Stimulated activated CD4-positive, alpha-beta T cell treated with anti-CD3 and anti-CD28 coated beads, TNF-alpha, amount 100 ng/mL, for 24 hours (primary cell): Measurements from ENCODE around the gene SYTL1.
"Not testable (repeated sequence)": the region's sequence is repeated elsewhere in the genome, so short reads cannot be mapped to it uniquely, and the experiment has no call there.

ENCODE experiments used
- DNase-seq, 3 experiments: peaks; one replicate each; pipeline ENCODE4 v3.0.0-alpha.2; 2020; ENCODE audit warnings: low read depth in 3 of 3

The SYTL1 gene

GRCh38 chr1:27383039-27383605, 41.3 kb downstream of the SYTL1 start, which contains the start of gene CD164L2:
CD164L2 (minus strand) TSS chr1:27383333; CDS start chr1:27383239, 94 bp downstream.
- DNase-seq: peak in 1 of 3 experiments; percentile 30

- DNase-seq: no peak
Observed at GRCh38 chr1:27383661-27384060, 41.8 kb downstream of the SYTL1 start.

- not testable (repeated sequence) for DNase-seq
Observed at GRCh38 chr1:27384797-27385196, 43.0 kb downstream of the SYTL1 start.

- peak; percentile 47 to 76 (median 57) for DNase-seq
Observed at GRCh38 chr1:27388337-27389005, 46.6 kb downstream of the SYTL1 start.

- DNase-seq: peak in 1 of 3 experiments; percentile 24
Observed at GRCh38 chr1:27391511-27392095, 49.8 kb downstream of the SYTL1 start.

GRCh38 chr1:27392096-27392777, 50.4 kb downstream of the SYTL1 start, which contains the start of gene GPR3:
GPR3 (plus strand) TSS chr1:27392622; CDS start chr1:27393799, 1,177 bp downstream.
- DNase-seq: peak; percentile 85 to 96 (median 88)

GRCh38 chr1:27392778-27393635, 51.2 kb downstream of the SYTL1 start:
- DNase-seq: no peak

GRCh38 chr1:27393641-27394281, 51.9 kb downstream of the SYTL1 start:
- DNase-seq: no peak

- no peak for DNase-seq
Observed at GRCh38 chr1:27394282-27394658, 52.4 kb downstream of the SYTL1 start.

GRCh38 chr1:27394925-27395324, 53.1 kb downstream of the SYTL1 start:
- DNase-seq: no peak

- DNase-seq: peak; percentile 52 to 76 (median 68)
Observed at GRCh38 chr1:27395441-27396195, 53.8 kb downstream of the SYTL1 start.

- no peak for DNase-seq
Observed at GRCh38 chr1:27397110-27397509, 55.3 kb downstream of the SYTL1 start.

GRCh38 chr1:27397749-27398148, 55.9 kb downstream of the SYTL1 start:
- no peak for DNase-seq

GRCh38 chr1:27398405-27399149, 56.8 kb downstream of the SYTL1 start:
- DNase-seq: no peak

- no peak for DNase-seq
Observed at GRCh38 chr1:27399251-27400025, 57.6 kb downstream of the SYTL1 start.

GRCh38 chr1:27400082-27400962, 58.5 kb downstream of the SYTL1 start:
- no peak for DNase-seq

GRCh38 chr1:27400963-27401341, 59.1 kb downstream of the SYTL1 start:
- no peak for DNase-seq

- no peak for DNase-seq
Observed at GRCh38 chr1:27402349-27402754, 60.5 kb downstream of the SYTL1 start.
